ENCODE results near the gene CLSTN2.

Gene CLSTN2

DNA sequence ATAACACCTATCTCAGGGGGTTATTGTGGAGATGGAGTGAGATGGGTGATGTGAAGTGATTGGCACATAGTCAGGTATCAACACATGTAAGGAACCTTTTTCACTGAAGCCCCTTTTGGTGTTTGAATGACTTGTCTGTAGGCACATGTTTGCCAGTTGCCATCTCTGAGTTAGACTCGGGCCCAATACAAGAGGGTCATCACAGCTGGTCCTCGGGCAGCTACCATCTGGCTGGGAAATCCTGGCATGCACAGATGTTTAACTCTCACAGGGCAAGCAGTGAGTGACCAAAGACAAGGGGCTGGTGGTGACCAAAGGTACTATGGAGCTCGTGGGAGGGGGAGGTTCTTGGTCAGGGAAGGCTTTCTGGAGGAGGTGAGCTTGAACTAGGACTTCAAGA, 118.8 kb downstream of the CLSTN2 start:
- no peak for DNase-seq

DNA sequence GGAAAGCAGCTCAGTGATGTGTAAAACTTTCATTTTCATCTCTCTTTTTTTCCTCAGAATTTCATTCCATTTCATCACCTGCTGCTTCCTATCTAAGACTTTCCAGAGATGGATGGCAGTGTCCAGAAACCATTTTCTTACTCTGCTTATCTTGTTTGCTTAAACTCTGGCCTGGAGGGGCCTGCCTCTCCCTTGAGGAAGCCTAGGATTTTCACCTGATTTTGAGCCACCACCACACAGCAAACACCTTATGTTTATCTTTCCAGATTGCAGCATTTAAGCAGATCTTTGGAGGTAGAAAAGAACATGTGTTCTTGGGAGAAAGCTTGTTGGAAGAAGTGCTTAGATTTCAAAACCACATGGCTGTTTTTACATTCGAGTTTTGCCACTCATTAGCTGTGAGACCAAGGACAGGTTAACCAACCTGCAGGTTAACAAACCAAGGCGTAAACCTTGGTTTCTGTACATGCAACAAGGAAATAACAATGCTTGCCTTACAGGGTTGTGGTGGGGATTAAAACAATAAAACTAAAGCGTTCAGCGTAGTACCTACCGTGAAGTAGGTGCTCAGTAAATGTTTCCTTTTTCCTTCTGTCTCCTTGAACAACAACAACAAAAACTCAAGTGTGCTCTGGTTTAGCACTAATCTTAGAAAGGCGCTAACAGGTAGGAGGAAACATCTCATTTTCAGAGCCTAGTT, 120.3 kb downstream of the CLSTN2 start:
- DNase-seq, result no peak

DNA sequence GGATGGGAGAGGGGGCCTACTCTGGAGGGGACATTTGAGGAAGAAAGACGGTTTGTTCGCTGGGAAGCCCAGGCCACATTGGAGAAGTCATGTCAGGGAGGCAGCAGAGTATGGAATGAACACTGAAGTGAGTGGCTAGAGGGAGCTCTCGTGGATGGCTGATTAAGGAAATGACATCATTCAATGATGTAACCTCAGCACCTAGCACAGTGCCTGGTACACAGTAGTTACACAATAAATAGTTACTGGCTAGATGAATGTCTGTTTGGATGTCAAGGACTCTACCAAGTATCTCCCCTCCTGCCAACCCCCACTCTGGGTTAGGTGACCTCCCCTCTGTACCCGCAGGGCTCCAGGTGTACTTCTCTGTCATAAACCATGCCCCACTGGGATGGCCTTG, 121.1 kb downstream of the CLSTN2 start:
- no peak for DNase-seq

DNA sequence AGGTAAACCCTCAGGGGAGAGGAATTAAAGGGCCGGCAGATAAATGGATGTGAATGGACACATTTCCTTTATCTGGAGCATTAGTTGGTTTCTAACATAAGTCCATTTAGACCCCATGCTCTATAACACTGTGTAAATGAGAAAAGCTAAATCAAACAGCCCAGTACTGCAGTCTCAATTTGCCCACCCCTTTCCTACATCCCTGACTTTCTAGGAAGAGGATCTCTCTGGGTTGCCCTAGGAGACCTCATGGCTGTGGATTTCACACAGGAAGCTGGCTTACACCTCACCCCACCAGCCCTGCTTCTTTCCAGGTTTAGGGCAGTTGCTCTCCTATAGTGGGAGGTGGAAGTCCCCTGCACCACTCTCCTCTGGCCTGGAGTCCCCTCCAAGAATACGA, 126.2 kb downstream of the CLSTN2 start:
- no peak for DNase-seq

DNA sequence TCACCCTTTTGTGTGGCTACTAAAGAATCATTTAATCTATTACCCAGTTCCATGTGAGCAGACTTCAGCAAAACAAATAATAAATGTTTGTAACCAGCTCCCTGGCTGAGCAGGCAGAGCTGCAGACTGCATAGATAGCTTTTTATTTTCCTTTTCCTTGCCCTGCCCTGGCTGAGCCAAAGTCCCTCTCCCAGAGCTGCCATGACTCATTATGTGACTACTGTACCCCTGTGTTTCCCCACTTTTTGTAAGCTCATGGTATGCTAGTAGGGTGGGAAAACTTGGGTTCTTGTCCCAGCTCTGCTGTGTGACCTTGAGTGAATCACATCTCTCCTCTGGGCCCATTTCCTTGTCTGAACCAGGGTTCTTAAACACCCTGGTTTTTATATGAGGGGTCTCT, 127.5 kb downstream of the CLSTN2 start:
- DNase-seq, result no peak

DNA sequence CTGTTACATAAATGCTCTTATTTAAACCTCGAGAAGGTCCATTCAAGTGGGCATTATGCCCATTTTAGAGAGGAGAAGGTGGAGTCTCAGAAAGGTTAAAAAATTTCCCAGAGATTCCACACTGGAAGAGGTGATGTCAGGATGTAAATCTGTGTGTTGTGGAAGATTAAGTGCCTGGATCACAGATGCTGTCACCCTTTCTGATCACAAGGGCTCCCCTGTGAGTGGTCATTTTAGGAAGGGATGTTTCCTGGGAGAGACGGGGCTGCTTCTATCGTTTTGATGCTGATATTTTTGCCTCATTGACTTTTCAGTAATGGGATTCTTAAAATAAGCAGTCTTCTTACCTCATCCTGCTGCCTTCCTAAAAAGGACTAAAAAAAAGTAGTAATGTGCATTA, 132.5 kb downstream of the CLSTN2 start:
- DNase-seq, result no peak

DNA sequence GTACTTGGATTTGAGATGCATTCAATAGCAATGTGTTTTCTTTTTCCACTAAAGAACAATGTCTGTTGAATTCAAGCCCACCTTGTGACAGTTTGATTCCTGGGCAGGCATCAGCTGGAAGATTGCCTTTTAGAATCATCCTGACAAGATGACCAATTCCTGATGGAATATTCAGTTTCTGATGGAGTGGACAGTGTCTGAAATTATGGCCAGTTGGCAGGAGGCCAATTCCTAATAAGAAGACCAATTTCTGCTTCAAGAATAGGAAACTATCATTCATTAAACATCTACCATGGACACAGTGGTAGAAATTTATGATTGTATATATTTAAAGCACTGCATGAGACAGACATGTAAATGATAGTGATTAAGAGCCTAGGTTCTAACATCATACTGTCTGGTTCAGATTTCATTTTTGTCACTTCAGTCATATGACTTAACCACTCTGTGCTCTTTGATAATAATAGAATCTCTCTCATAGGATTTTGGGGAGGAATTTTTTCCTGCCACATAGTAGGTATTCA, 133.6 kb downstream of the CLSTN2 start:
- DNase-seq, result no peak

DNA sequence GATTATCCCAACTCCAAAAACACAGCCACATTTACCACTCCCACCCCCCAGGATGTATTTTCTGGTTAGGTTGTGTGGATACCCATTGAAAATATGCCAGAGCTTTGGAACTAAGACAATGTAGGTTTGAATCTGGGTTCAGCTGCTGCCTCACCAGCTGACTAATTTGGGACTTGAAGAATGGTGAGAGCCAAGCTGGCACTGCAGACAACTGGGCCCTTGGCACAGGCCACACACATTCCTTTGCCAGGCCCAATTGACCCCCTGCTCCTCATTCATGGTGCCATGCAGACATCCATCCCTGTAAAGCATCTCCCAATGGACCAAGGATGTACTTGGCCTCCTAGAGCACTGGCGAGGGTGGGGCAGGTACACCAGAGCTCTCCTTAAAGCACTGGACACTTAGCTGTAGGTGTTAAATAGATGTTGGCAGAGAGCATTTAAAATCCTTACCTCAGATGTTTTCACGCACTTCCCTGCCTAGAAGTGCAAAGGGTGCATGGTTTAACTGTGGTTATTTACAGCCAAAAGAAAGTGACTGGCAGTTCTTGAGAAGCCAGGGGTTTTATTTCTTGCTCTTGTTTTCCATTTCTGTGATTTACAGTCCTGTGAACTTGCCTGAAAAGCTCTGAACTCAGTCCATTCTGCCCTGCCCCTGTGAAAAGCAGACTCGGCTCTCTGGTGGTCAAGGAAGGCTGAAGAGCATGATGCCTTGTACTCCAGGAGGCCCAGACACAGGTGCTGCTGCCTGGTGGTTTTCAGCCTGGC, 138.5 kb downstream of the CLSTN2 start:
- DNase-seq, result no peak

DNA sequence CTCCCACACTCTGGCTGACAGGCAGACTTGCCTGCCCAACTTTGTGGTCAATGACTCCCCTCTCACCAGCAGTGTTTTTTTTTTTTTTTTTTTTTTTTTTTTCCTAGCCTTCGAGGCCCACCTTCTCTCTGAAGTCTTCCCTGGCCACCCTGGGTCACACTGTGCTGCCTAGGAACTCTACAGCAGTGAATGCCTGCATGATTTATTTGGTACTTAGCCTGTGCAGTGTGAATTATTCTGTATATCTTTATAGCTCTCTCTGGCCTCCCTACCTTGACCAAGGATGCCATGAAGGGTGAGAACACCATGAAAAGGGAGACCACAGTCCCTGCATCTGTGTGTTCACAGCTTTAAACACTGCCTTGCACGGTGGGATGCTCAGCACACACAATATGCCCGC, 141.6 kb downstream of the CLSTN2 start:
- DNase-seq, result no peak

DNA sequence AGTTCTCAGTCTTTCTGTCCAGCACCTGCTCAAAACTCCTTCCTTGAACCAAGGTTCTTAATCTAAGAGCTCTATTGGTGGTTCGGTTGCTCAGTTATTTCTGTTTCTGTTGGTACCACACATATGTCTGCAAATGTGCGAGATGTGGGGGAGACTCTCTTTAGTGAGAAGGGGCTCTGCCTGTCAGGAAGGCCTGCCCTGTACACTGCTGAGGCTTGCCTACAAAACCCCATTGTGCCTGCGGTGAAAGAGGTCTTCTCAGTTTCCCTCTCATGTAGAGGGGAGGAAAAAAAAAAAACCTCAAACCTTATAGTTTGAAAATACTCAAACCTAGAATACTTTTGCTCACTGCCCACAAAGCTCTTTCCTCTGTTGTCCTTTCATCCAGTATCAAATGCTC, 142.4 kb downstream of the CLSTN2 start:
- DNase-seq, result no peak

DNA sequence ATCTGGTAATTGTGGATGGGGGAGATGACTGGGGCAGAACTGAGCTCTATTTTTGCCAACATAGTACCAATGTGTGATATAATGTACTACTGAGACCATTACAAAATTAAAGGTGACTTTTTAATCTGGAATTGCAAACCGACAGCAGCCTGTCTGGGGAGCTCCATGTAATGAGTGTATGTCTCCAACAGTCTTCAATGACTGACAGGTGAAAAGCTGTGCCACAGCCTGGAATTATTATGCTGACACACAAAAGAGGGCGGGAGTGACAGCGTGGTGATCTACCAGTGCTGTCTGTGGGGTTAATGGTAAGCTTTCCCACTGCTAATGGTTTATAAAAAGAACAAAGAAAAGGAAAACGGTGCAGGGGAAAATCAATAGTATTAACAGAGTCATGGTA, 143.4 kb downstream of the CLSTN2 start:
- DNase-seq, result no peak

DNA sequence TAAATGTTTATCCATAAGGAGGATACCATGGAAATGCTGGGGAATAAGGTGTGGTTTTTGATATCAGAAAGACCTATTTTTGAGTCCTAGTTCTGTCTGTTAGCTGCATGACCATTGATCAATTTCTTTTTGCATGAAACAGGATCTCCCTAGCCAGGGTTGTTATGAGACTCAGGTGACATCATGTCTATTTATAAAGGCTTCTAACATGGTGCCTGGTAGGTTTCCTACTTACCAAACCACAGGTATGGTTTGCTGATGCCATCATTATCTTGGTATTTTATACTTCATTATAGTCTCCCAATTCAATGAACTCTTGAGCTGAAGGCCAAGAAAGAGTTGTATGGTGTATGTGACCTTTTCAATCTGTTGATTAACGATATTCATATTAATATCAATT, 144.0 kb downstream of the CLSTN2 start:
- no peak for DNase-seq

DNA sequence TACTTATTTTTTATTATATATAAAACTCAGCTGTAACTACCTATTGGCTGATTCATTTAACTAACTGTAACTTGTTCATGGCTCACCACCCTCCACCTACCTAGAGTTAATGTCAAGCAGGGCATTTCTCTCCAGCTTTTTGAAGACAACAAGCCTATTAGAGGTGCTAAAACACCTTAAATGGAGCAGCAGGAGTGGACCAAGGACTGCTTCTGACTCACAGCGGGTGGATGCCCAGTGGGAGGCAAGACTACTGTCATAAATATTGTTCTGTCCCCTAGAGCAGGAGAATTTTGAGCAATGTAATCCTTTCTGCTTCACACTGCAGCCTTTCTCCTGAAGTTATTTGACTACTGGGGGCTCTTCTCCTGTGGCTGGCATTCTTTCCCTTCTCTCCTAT, 146.9 kb downstream of the CLSTN2 start:
- no peak for DNase-seq

DNA sequence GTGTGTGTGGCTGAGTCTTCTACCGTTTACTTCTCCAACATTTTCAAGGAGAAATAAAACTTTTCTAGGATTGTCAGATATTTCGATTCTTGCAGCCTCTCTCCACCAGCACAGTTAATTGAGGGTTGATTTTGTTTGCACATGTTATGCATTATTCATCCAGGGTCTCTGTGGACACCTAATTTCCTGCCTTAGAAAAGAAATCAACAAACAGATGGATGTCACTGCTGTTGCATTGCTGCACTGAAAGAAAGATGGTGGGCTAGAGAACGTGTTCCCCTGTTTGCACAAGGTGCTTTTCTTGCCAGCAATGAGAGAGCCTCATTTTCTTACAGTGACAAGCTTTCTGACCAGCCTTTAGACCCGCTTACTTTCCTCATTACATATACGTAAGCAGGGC, 150.0 kb downstream of the CLSTN2 start:
- DNase-seq, result no peak

DNA sequence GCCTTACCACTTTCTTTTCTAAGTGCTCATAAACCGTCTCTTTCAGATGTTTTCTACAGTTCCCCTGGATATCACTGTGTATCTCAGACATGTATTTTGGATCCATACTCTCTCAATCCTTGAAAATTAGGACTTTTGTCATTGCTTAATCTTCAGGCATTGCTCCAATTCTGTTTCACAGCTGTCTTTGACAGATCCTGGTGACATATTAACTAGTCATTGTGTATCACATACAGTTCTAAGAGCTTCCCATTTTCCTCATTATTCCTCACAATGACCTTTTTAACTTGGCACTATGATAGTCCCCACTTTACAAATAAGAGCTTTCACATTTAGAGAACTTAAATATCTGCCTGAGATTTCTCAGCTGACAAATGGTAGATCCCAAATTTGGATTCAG, 151.7 kb downstream of the CLSTN2 start:
- no peak for DNase-seq

DNA sequence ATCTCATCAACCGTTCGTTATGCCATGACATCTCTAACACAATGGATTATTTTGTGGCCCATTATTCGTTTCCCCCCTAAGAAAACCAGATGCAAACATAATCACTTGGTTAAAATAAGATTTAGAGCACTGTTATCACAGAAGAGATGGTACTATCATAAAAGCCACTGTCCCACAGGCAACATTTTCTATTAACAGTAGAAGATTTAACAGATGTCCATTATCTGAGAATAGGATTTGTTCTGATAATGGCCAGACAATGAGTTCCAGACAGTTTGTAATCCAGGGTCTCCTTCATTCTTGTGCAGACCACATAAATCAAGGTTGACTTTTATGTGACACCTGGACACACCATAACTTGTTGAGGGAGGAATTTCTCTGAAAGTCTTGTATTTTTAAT, 153.1 kb downstream of the CLSTN2 start:
- no peak for DNase-seq

DNA sequence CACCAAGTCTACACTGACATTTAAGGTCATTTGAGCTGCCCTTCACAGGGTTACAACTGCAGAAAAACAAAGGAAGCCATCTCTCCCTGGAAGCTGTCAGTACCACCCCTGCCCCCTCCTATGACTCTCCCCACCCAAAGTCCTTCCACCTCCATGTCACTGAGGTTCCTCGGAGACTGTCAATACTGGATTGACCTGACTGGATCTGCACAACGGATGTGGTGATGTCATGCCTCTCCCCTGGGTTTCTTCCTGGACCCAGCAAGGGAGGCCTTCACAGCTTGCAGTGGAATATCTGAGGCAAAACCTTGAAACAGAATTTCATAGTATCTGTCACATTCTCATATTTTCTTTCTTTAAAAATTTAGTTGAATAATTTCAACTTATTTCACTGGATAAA, 153.5 kb downstream of the CLSTN2 start:
- no peak for DNase-seq

DNA sequence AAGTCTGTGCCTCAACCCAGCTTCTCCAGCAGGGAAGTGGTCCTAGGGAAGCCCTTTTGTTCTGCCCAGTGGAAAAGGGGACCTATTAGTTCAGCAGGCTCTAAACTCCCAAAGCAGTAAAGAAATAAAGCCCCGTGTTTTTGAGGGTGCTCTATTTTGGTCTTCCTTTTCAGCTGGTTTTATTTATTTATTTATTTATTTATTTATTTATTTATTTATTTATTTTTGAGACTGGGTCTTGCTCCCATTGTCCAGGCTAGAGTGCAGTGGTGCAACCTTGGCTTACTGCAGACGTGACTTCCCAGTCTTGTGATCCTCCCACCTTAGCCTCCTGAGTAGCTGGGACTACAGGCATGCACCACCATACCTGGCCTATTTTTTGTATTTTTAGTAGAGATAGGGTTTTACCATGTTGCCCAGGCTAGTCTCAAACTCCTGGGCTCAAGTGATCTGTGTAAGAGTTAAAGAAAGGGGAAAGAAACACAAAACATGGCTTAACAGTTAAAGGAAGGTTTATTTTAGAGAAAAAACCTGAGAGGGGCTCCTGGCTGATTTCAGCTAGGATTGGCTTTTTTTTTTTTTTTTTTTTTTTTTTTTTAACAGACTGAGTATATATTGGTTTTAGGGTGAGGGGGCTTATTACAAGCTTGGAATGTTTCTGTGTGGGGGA, 154.6 kb downstream of the CLSTN2 start:
- DNase-seq, result no peak

DNA sequence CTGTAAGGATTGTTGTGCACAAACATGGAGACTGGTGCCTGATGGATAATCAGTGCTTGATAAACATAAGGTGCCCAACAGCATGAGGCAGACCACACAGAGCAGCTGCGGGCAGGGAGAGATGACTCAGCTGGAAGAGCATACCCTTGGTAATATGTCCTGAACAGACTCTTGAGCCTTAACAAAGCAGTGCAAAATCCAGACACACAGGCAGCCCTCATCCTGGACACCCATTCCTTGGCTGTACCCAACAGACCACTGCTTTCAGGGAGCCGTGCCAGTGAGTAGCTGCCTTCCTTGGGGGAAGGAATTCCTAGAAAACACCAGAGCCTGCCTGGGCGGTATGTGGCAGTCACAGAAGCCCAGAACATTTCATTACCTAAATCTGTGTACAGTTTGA, 156.2 kb downstream of the CLSTN2 start:
- DNase-seq, result no peak

DNA sequence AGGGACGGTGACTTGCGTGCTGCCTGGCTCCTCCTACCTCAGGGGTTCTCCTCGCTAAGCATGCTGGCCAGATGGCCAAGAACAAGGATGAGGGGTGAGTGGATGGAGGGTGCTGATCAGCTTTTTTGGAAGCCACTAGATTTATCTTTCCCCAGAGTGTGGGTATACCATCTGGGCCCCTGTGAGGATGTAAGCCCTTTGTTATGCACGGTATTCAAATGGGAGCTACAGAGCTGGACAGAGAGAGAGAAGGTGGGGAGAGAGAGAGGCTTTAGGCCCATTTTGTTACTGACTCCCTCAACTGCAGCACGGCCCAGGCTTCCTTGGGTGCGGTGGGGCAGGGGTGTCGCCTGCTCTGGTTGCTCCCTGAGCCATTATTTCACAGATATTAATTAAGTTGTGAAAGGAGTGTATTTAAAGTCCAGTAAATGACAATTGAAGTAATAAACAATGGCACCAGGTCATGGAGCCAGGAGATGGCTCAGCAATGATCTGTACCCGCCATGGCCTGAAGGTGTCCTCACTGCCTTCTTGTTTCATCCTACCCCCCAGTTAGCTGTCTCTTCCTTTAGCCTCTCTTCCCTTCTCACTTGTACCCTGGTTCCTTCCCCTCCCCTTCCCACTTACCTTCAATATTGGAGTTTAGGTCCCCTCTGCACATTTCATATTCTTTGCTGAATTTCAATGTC, 158.0 kb downstream of the CLSTN2 start:
- DNase-seq, result no peak

DNA sequence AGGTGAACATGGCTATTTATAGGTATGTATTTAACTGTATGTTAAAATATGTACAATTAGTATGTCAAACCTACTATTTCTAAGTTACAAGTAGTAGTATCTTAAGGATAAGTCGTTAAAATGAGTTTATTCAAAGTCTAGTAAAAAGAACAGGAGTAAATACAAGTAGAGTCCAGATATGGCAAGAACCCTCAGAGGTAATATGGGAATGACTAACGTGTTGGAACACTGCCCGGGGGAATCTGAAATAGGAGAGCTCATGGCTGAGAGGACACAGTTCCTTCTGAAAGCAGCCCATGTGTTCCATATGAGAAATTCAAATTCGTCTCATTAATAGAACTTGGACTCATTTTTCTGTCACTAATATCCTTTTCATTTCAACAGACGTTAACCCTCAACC, 158.8 kb downstream of the CLSTN2 start:
- DNase-seq, result no peak

DNA sequence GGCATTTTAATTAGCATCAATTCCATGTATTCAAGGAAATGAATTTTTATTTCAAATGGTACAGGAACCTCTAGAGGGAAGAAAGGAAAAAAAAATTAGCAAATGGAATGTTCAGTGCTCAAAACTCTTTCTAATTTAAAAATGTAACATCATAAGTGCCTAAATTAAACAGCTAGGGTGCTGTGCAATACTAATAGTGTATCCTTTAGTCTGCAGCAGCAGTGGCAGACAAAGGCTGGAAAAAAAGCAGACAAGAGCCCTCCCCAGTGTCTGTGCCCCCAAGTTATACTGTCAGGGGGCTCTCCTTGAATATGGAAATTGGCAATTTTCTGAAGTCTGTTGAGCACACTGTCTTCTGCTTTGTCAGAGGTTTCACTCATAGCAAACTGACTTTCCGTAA, 159.5 kb downstream of the CLSTN2 start:
- DNase-seq, result no peak

DNA sequence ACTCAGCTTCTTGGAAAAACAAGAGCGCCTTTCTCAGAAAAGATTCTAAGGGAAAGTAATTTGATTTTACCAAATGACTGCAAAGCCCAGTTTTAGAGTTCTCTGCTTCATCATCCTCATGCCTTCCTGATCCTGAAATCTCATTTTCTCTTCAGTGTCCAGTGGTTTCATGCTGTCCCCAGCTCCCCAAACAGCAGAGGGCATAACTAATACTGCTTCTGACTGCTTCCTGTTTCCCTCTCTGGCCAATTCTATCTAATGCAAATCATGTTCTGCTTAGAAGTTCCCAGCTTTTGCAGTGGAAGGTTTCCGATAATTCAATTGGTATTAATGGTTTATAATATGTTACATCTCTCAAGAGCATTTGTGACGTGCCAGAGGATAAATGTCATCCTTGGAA, 161.1 kb downstream of the CLSTN2 start:
- no peak for DNase-seq
